Stimulated activated effector memory CD8-positive, alpha-beta T cell treated with anti-CD3 and anti-CD28 coated beads, Interleukin-12 subunit alpha, Interleukin-12 subunit beta, amount 100 ng/mL, for 72 hours (primary cell): ENCODE data around the gene IP6K3.

Source experiments
- ATAC-seq: fragments of 150-1000 bp; cut with Tn5 transposase; 2 replicates; pipeline ENCODE4 v1.10.0; 2021
- DNase-seq, 2 donors: peaks; one replicate each; pipeline ENCODE4 v3.0.0; 2021 to 2022; ENCODE audit warnings: low spot score in 2 of 2
- H3K27ac Mint-ChIP-seq: one replicate; pipeline ENCODE4 v1.8.0; 2022; ENCODE audit warnings: mild to moderate bottlenecking, mixed read lengths
- H3K36me3 Mint-ChIP-seq: one replicate; pipeline ENCODE4 v1.8.0; 2022; ENCODE audit warnings: mild to moderate bottlenecking, mixed read lengths
- H3K4me1 Mint-ChIP-seq: one replicate; pipeline ENCODE4 v1.8.0; 2022; ENCODE audit warnings: mixed read lengths
- H3K4me3 Mint-ChIP-seq: one replicate; pipeline ENCODE4 v1.8.0; 2022; ENCODE audit warnings: mild to moderate bottlenecking, mixed read lengths
- H3K9me3 Mint-ChIP-seq: one replicate; pipeline ENCODE4 v1.8.0; 2022; ENCODE audit warnings: mixed read lengths

The IP6K3 gene

DNA sequence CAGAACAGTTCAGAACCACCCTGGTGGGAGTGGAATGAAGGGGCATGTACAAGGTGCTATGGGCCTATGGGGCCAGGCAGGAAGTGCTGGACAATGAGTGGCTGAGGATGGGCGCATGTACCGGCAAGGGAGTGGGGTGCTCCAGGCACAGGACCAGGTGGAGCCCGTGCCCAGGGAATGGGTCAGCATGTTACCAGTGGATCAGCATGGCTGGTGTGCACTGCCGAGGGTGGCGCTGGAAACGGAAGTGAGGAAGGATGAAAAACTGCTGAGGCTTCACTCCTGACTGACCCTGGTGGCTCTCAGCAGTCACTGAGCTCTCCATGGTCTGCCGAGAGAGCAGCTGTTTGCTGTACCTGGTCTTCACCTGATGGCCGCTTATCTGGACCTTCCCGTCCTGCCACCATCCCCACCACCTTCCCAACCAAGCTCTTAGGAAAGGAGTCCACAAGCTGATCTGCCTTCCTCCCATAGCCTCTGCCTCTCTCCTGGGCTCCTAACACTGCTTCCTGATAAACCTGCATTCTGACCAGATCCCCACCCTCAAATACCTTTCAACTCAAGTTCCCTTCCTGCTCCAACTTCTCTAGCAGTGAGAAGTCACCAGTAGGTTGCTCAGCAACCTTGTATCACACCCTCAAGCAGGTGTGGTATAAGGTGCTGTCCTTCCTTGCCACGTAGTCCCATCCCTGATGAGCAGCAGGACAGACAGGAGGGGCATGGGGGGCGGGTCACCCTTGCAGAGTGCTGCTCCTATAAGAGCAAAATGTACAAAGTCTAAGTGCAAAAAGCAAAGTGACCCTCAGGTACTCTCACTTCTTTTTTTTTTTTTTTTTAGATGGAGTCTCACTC is 42.3 kb downstream of the IP6K3 start:
- DNase-seq (no peak), ATAC-seq (no peak)
- H3K9me3 Mint-ChIP-seq, result no peaks in the 10 kb centered on the region
- H3K4me1 Mint-ChIP-seq, result peaks cover 19% of the 10 kb centered on the region
- no peak overlapping the region for H3K4me3 Mint-ChIP-seq
- H3K27ac Mint-ChIP-seq, result peak overlapping the region; percentile 11
- peaks cover 44% of the 10 kb centered on the region for H3K36me3 Mint-ChIP-seq

DNA sequence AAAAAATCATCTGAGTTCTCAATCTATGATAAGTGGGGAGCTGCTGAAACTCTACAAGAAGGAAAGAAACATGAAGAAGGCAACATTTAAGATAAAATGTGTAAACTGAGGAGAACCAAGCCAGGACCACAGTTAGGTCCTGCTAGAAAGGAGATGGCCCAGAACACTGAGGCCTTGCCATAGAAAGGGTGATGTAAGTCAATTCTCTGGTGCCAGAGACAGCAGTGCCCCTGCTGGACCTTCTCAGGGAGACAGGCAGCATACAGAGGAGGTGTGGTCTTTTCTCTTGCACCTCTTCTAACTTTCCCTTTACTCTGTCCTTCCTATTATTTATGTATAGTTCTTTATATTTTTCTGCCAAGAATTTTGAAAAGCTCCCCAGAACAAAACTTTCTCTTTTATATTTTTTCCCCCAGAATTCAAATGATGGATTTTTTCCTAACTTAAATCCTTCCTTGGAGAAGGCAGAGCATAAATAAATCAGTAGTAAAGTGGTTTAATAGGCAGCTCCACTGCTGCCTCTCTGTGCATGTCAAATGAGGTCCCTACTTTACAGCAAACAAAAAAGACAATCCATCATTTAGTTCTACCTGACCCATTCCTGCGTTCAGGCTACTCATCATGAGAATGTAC is 44.2 kb downstream of the IP6K3 start:
- Mint-ChIP-seq H3K27ac (peak overlapping the region; percentile 34), H3K9me3 (no peaks in the 10 kb centered on the region), H3K36me3 (peaks cover 47% of the 10 kb centered on the region), H3K4me1 (peaks cover 16% of the 10 kb centered on the region), H3K4me3 (no peak overlapping the region)
- DNase-seq (no peak), ATAC-seq (peak; percentile 70)

GRCh38 chr6:33700391-33701050 is 46.2 kb downstream of the IP6K3 start:
- Mint-ChIP-seq H3K4me1 (peaks cover 30% of the 10 kb centered on the region), H3K9me3 (no peaks in the 10 kb centered on the region), H3K4me3 (peak overlapping the region; percentile 42), H3K36me3 (peaks cover 58% of the 10 kb centered on the region), H3K27ac (peak overlapping the region; percentile 84)
- ATAC-seq, result peak; percentile 87
- peak; percentile 63 to 74 for DNase-seq

DNA sequence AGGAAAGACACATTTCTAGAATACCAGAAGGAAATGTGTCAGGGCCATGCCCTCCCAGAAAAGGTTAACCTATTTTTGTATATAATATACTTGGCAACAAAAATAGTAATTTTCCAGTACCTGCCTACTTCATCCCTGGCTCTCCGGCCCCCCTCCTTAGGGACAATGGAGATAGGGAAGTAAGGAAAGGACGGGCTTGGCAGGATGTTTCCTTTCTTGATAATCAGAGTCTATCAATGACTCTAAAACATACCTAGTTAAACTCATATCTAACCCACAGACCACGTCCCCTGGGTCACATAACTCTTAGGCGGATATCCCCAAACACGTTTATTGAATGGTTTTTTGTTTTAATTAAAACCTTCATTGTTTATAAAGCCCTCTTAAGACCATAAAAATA is 47.0 kb downstream of the IP6K3 start:
- peak; percentile 53 for ATAC-seq
- DNase-seq, result no peak
- Mint-ChIP-seq H3K4me1 (peaks cover 38% of the 10 kb centered on the region), H3K27ac (peak overlapping the region; percentile 84), H3K9me3 (no peaks in the 10 kb centered on the region), H3K36me3 (peaks cover 65% of the 10 kb centered on the region), H3K4me3 (peak overlapping the region; percentile 42)

DNA sequence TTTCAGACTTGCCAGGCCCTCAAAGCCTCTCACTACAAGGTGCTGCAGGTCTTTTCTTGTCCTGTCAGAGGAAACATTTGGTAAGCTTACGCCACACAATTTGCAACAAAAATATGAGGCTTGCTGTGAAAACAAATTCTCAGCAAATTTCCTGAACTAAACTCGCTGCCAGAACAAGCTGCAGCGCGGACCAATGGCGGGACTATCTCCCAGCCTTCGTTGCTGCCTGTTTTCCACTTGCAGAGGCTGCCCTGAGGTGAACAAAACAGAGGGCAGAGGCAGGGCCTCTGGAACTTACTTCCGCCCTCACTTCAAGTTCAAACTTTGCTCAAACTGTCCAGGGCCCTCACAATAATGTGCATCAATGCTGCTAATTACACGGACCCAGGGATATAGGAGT is 47.6 kb downstream of the IP6K3 start:
- Mint-ChIP-seq H3K4me3 (no peak overlapping the region), H3K4me1 (peaks cover 44% of the 10 kb centered on the region), H3K36me3 (peaks cover 66% of the 10 kb centered on the region), H3K27ac (peak overlapping the region; percentile 84), H3K9me3 (no peaks in the 10 kb centered on the region)
- ATAC-seq (no peak), DNase-seq (no peak)

DNA sequence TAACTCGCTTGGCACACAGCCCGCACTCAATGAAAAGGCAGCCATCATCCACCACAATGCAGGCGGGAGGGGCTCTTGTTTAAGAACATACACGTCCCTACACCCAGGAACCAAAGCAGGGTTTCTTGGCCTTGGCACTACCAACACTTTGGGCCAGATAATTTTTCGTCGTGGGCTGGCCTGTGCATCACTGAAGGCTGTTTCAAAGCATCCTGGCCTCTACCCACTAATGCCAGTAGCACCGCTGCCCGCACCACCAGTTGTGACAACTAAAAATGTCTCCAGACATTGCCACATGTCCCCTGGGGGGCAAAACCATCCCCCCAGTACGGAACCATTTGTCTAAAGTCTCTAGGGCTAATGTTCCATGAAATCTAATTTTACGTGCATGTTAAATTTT is 48.2 kb downstream of the IP6K3 start:
- peaks cover 68% of the 10 kb centered on the region for H3K36me3 Mint-ChIP-seq
- no peak for DNase-seq

DNA sequence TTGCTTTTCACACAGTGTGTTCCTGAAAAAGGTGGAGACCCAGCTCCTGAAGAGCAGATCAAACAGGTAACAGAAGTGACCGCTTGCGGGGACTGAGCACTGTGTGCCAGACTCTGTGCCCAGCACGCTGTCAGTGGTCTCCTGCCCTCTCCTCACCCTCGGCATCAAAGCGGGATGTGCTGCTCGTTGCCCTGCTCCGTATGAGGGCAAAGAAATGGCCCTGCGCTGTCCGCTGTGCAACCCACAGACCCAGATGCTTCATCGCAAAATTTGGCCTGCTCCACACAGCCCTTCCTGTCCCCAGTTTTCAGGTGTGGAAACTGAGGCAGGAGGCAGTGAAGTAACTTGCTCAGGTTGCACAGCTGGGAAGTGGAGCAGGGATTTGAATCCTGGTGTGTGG is 48.9 kb downstream of the IP6K3 start:
- Mint-ChIP-seq H3K4me3 (no peak overlapping the region), H3K9me3 (no peaks in the 10 kb centered on the region), H3K4me1 (peaks cover 57% of the 10 kb centered on the region), H3K36me3 (peaks cover 75% of the 10 kb centered on the region), H3K27ac (peak overlapping the region; percentile 89)
- DNase-seq (no peak), ATAC-seq (no peak)

More for the DNA sequence above, 48.2 kb downstream of the IP6K3 start:
- Mint-ChIP-seq H3K27ac (peak overlapping the region; percentile 84), H3K9me3 (no peaks in the 10 kb centered on the region), H3K4me1 (peaks cover 50% of the 10 kb centered on the region), H3K4me3 (no peak overlapping the region)
- ATAC-seq, result no peak

DNA sequence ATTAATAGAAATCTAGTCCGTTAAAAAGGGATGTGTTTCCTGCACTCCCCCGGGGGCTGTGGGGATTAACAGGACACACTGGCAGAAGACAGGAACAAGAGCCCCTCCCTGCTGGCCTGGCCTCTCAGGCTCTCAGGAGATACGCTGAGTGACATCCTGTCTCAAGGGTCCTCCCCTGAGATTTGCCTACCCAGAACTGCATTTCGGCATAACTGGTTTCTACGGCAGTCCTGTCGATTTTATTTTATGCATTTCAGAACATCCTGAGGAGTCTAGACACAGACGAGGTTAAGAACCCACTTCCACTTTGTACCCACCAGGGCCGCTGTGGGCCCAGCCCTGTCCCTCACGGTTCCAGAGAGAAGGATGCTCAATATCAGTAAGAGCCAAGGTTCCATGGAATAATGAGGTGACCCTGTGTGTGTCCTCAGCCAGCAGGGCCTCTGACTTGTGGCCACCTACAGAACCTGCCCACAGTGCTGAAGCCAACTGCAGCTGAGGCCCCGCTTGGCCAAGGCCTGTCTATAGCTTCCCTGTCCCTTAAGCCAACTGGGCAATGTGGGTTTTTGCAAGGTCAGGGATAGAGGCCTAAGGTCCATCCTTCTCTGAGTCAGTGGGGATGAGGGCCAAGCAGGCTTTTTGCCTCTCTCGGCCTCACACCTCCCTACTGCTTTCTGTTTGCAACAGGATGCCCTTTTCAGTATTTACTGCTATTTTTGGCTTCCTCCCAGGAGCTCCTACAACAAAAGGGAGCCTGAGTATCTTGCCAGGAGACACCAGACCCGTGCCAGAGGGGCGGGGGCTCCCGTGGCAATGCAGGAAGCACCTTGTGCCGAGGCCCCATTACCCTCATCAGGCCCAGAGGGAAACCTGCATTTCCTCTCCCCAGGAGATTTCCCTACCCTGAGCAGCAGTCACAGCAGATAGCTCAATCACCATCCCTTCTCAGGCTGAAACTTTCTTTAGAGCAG is 49.9 kb downstream of the IP6K3 start:
- Mint-ChIP-seq H3K4me1 (peaks cover 67% of the 10 kb centered on the region), H3K27ac (peak overlapping the region; percentile 89)
- no peak for ATAC-seq

GRCh38 chr6:33696076-33696475 is 50.6 kb downstream of the IP6K3 start:
- Mint-ChIP-seq H3K4me3 (peak overlapping the region; percentile 48), H3K4me1 (peaks cover 74% of the 10 kb centered on the region), H3K27ac (peak overlapping the region; percentile 89), H3K36me3 (peaks cover 90% of the 10 kb centered on the region), H3K9me3 (no peaks in the 10 kb centered on the region)
- no peak for DNase-seq
- ATAC-seq, result no peak

More for the DNA sequence above, 49.9 kb downstream of the IP6K3 start:
- Mint-ChIP-seq H3K4me3 (peak overlapping the region; percentile 48), H3K9me3 (no peaks in the 10 kb centered on the region), H3K36me3 (peaks cover 82% of the 10 kb centered on the region)
- no peak for DNase-seq

GRCh38 chr6:33695451-33695887 is 51.2 kb downstream of the IP6K3 start:
- Mint-ChIP-seq H3K36me3 (peaks cover 92% of the 10 kb centered on the region), H3K4me1 (peaks cover 77% of the 10 kb centered on the region), H3K4me3 (peak overlapping the region; percentile 61), H3K27ac (peak overlapping the region; percentile 89), H3K9me3 (no peaks in the 10 kb centered on the region)
- ATAC-seq (no peak), DNase-seq (no peak)

DNA sequence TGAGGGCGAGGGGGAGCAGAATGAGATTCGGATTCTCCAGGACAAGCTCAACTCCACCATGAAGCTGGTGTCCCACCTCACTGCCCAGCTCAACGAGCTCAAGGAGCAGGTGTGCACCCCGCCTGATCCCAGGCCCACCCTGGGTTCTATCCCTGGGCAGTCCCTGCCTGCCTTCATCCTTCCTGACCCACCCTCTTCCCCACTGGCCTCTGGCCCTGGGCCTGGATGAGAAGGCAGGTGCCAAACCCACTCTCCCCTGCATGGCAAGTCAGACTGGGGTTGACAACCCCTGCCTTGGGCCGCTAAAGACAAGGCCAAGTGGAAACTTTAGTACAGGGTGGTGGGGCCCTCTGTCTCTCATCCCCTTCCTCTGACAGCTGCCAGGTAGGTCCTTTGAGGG is 51.7 kb downstream of the IP6K3 start:
- no peak for ATAC-seq
- Mint-ChIP-seq H3K9me3 (no peaks in the 10 kb centered on the region), H3K4me3 (peak overlapping the region; percentile 61), H3K4me1 (peaks cover 72% of the 10 kb centered on the region), H3K27ac (peak overlapping the region; percentile 89), H3K36me3 (peaks cover 89% of the 10 kb centered on the region)
- no peak for DNase-seq

DNA sequence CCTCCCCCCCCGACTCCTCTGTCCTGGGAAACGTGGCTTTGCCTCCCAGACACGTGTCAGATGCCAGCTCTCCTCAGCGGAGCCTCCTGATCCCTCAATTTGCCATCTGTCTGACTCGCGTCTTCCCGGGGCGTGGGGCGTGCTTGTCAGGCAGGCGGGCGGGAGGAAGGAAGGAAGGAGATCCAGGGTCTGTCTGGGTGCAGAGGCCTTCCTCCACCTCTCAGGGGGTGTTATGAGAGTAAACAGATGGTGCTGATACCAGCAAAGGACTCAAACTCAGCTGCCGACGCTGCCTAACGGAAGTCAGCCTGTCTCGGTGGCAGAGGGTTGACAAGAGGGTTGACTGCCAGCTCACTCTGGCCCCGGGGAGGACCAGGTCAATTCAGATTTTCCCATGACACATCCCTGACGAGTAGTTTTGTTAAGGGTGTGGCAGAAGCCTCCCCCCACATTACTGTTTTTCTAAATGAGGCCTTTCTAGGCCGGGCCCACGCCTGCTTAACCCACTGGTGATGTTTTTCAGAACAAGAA is 52.2 kb downstream of the IP6K3 start:
- H3K9me3 Mint-ChIP-seq, result no peaks in the 10 kb centered on the region
- peak overlapping the region; percentile 61 for H3K4me3 Mint-ChIP-seq
- H3K27ac Mint-ChIP-seq, result peak overlapping the region; percentile 89
- peaks cover 73% of the 10 kb centered on the region for H3K4me1 Mint-ChIP-seq
- ATAC-seq (peak; percentile 84), DNase-seq (peak; percentile 32 to 62)
- H3K36me3 Mint-ChIP-seq, result peaks cover 90% of the 10 kb centered on the region

DNA sequence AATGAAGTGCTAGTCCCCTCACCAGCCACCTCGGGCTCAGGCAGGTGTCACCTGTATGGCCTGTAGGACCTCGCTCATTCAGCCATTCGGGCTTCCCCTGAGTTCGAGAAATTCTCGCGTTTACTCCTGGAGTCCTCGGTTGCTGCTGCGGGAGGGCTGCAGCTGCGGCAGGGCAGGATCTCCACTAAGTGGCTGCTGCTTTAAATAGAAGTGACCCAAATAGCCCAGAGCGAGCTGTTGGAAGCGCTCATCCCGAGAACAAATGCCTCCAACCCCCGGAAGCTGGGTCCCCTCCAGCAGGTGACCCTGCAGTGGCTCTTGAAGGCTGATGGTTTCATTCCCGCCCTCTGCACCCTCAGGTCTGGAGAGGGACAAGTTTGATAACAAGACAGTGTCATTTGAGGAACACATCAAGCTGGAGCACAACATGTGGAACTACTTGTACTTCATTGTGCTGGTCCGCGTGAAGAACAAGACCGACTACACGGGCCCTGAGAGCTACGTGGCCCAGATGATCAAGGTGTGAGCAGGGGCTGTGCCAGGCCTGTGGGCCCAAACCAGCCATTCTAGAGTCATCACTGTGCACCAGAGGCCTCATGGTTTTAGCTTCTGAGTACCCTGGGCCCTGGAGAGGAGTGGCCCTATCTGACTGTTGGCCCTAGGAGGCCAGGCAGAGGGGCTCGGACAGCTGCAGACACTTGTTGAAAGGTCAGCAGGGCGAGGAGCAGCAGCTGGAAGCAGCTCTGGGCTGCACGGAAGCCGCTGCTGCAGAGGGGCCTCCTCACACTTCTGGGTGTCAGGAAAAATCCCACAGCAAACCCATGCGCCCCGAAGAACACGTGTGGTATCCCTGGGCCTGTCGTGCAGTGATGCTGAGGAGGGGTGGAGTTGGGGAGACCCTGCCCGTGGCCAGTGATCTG is 53.3 kb downstream of the IP6K3 start:
- Mint-ChIP-seq H3K4me1 (peaks cover 77% of the 10 kb centered on the region), H3K36me3 (peaks cover 88% of the 10 kb centered on the region), H3K27ac (peak overlapping the region; percentile 89), H3K4me3 (peak overlapping the region; percentile 61), H3K9me3 (no peaks in the 10 kb centered on the region)
- DNase-seq, result no peak
- ATAC-seq, result no peak
